DND-41 (cell line): Measurements from ENCODE around the gene PRR14.

Source experiments
- ATAC-seq: fragments of 200-7000 bp; cut with Tn5 transposase; 3 replicates; pipeline ENCODE4 v1.9.1; 2021; ENCODE audit warnings: low read depth; ENCODE audit not compliant: insufficient read depth
- DNase-seq: peaks from one replicate; pipeline ENCODE4 v3.0.0-alpha.2; 2020
- H2AFZ ChIP-seq: 2 replicates; pipeline ENCODE4 v1.6.0; 2012; ENCODE audit warnings: low read depth, low read length
- H3K27ac ChIP-seq: 2 replicates; pipeline ENCODE4 v1.5.1; 2012; ENCODE audit warnings: low read length, inconsistent platforms
- H3K27me3 ChIP-seq: fragments of 200-600 bp; sonication (generic); 2 replicates; pipeline ENCODE4 v1.6.0; 2012; ENCODE audit warnings: low read length, mild to moderate bottlenecking, inconsistent platforms; ENCODE audit not compliant: insufficient read depth, poor library complexity
- H3K36me3 ChIP-seq: 2 replicates; pipeline ENCODE4 v1.5.1; 2012; ENCODE audit warnings: low read length, inconsistent platforms; ENCODE audit not compliant: insufficient read depth
- H3K4me1 ChIP-seq: 2 replicates; pipeline ENCODE4 v1.5.1; 2012; ENCODE audit warnings: mild to moderate bottlenecking, low read length; ENCODE audit not compliant: insufficient read depth
- H3K4me2 ChIP-seq: 2 replicates; pipeline ENCODE4 v1.6.0; 2012; ENCODE audit warnings: mild to moderate bottlenecking, moderate library complexity, low read length, inconsistent platforms; ENCODE audit not compliant: insufficient read depth
- H3K4me3 ChIP-seq, 2 experiments: fragments of 200-600 bp in 1 of 2; shearing (Covaris generic) in 1 of 2; 2 replicates each; pipeline ENCODE4 v1.5.1; 2012 to 2016; ENCODE audit warnings: inconsistent platforms in 2 of 2, low read length in 2 of 2, mild to moderate bottlenecking in 2 of 2, low read depth in 1 of 2, moderate library complexity in 1 of 2
- H3K79me2 ChIP-seq: 2 replicates; pipeline ENCODE4 v1.6.0; 2012; ENCODE audit warnings: low read length, inconsistent platforms; ENCODE audit not compliant: insufficient read depth
- H3K9ac ChIP-seq: 2 replicates; pipeline ENCODE4 v1.6.0; 2012; ENCODE audit warnings: low read depth, mild to moderate bottlenecking, inconsistent platforms, low read length, moderate library complexity
- H3K9me3 ChIP-seq: 2 replicates; pipeline ENCODE4 v1.5.1; 2012; ENCODE audit warnings: low read length, moderate library complexity, mild to moderate bottlenecking, inconsistent platforms; ENCODE audit not compliant: insufficient read depth, severe bottlenecking
- H4K20me1 ChIP-seq: 2 replicates; pipeline ENCODE4 v1.6.0; 2012; ENCODE audit warnings: low read length; ENCODE audit not compliant: insufficient read depth
- CTCF ChIP-seq: IDR thresholded peaks from 2 replicates; pipeline ENCODE4 v1.5.1; 2012; ENCODE audit warnings: borderline replicate concordance, low read length, moderate library complexity, mild to moderate bottlenecking; ENCODE audit not compliant: poor library complexity, severe bottlenecking; ENCODE audit errors: extremely low read depth
- EZH2 ChIP-seq: IDR thresholded peaks from 3 replicates; pipeline ENCODE4 v1.6.1; 2012; ENCODE audit warnings: borderline replicate concordance, low read depth, mild to moderate bottlenecking, moderate library complexity, low read length, inconsistent platforms; ENCODE audit not compliant: severe bottlenecking

Gene PRR14

GRCh38 chr16:30663038-30663437 lies 12.3 kb downstream of the PRR14 start:
- peaks cover 40% of the 10 kb centered on the region for H3K4me1 ChIP-seq
- peak overlapping the region; percentile 28 for H3K4me2 ChIP-seq
- ATAC-seq (no peak), DNase-seq (no peak)
- H3K27ac ChIP-seq = no peak overlapping the region
- peaks cover 81% of the 10 kb centered on the region for H3K36me3 ChIP-seq
- H3K79me2 ChIP-seq = peaks cover 51% of the 10 kb centered on the region
- no peaks in the 10 kb centered on the region for H3K9me3 ChIP-seq
- no peak overlapping the region for H3K4me3 ChIP-seq
- peaks cover 52% of the 10 kb centered on the region for H4K20me1 ChIP-seq
- no peaks in the 10 kb centered on the region for H3K27me3 ChIP-seq
- 0 out of 2 replicates have a peak overlapping the region, but pooled peaks have one; percentile 0 for H3K9ac ChIP-seq
- H2AFZ ChIP-seq = no peak overlapping the region
- TF ChIP-seq EZH2 (no peak), CTCF (no peak)

GRCh38 chr16:30663820-30664219 lies 13.1 kb downstream of the PRR14 start:
- H2AFZ ChIP-seq = no peak overlapping the region
- peak overlapping the region; percentile 31 for H3K4me2 ChIP-seq
- H3K79me2 ChIP-seq = peaks cover 51% of the 10 kb centered on the region
- no peaks in the 10 kb centered on the region for H3K9me3 ChIP-seq
- no peak for ATAC-seq
- 0 out of 2 replicates have a peak overlapping the region, but pooled peaks have one; percentile 0 for H3K9ac ChIP-seq
- TF ChIP-seq CTCF (no peak), EZH2 (no peak)
- H3K4me3 ChIP-seq = no peak overlapping the region
- DNase-seq = no peak
- peaks cover 89% of the 10 kb centered on the region for H3K36me3 ChIP-seq
- no peaks in the 10 kb centered on the region for H3K27me3 ChIP-seq
- H3K4me1 ChIP-seq = peaks cover 40% of the 10 kb centered on the region
- H4K20me1 ChIP-seq = peaks cover 52% of the 10 kb centered on the region
- H3K27ac ChIP-seq = no peak overlapping the region

- Histone ChIP-seq H3K27me3 (no peaks in the 10 kb centered on the region), H3K36me3 (peaks cover 91% of the 10 kb centered on the region), H3K79me2 (peaks cover 43% of the 10 kb centered on the region), H3K9ac (no peak overlapping the region), H3K9me3 (no peaks in the 10 kb centered on the region), H2AFZ (no peak overlapping the region), H3K4me1 (peaks cover 40% of the 10 kb centered on the region), H3K4me2 (no peak overlapping the region), H4K20me1 (peaks cover 52% of the 10 kb centered on the region), H3K27ac (no peak overlapping the region), H3K4me3 (no peak overlapping the region)
- DNase-seq (no peak), ATAC-seq (no peak)
- TF ChIP-seq EZH2 = no peak
- no peak for TF ChIP-seq CTCF
Observed at GRCh38 chr16:30664616-30665109, 13.9 kb downstream of the PRR14 start.
